Neural cell (in vitro differentiated cells): ENCODE data around the gene CARD19. TPM values are rescaled to one million over a fixed set of nuclear protein-coding genes. Genes with fewer than 3 reads are reported as not detected.

Source experiments
- H2AFZ ChIP-seq: fragments of 200-600, 300-800 bp; sonication (generic), shearing (Covaris generic); 2 replicates; pipeline ENCODE4 v1.6.0; 2014; ENCODE audit warnings: low read depth, mild to moderate bottlenecking, antibody characterized with exemption, low read length, moderate library complexity
- H3F3A ChIP-seq: fragments of 200-600 bp; shearing (Covaris generic); 2 replicates; pipeline ENCODE4 v1.6.1; 2016; ENCODE audit warnings: mild to moderate bottlenecking, moderate library complexity, mixed read lengths, antibody characterized with exemption, low read length; ENCODE audit not compliant: insufficient read depth, poor library complexity, severe bottlenecking
- H3K27ac ChIP-seq: fragments of 200-600, 300-800 bp; sonication (generic), shearing (Covaris generic); 2 replicates; pipeline ENCODE4 v1.5.1; 2014; ENCODE audit warnings: mild to moderate bottlenecking, low read length, moderate library complexity
- H3K27me3 ChIP-seq: fragments of 300-800, 200-600 bp; sonication (generic), shearing (Covaris generic); 2 replicates; pipeline ENCODE4 v1.6.0; 2014; ENCODE audit warnings: mild to moderate bottlenecking, low read depth, low read length, moderate library complexity; ENCODE audit not compliant: insufficient read depth
- H3K36me3 ChIP-seq: fragments of 300-800, 200-600 bp; sonication (generic), shearing (Covaris generic); 2 replicates; pipeline ENCODE4 v1.5.1; 2014; ENCODE audit warnings: mild to moderate bottlenecking, antibody characterized with exemption, low read length, moderate library complexity; ENCODE audit not compliant: insufficient read depth
- H3K4me2 ChIP-seq: fragments of 300-800, 200-600 bp; sonication (generic), shearing (Covaris generic); 2 replicates; pipeline ENCODE4 v1.6.0; 2014; ENCODE audit warnings: mild to moderate bottlenecking, low read length
- H3K4me3 ChIP-seq: fragments of 300-800, 200-600 bp; sonication (generic), shearing (Covaris generic); 2 replicates; pipeline ENCODE4 v1.5.1; 2014; ENCODE audit warnings: mild to moderate bottlenecking, low read length, moderate library complexity
- H3K79me2 ChIP-seq: fragments of 200-600 bp; shearing (Covaris generic); replicated peaks from 2 replicates; pipeline ENCODE4 v1.6.0; 2014; ENCODE audit warnings: mild to moderate bottlenecking, low read length, moderate library complexity; ENCODE audit not compliant: insufficient read depth
- H3K9ac ChIP-seq: fragments of 300-800, 200-600 bp; sonication (generic), shearing (Covaris generic); 2 replicates; pipeline ENCODE4 v1.6.1; 2016; ENCODE audit warnings: mild to moderate bottlenecking, low read length, mixed read lengths
- H3K9me2 ChIP-seq: fragments of 200-600 bp; shearing (Covaris generic); 2 replicates; pipeline ENCODE4 v1.6.1; 2016; ENCODE audit warnings: mild to moderate bottlenecking, low read length, mixed read lengths; ENCODE audit not compliant: insufficient read depth
- H3K9me3 ChIP-seq: fragments of 200-600, 300-800 bp; sonication (generic), shearing (Covaris generic); 2 replicates; pipeline ENCODE4 v1.6.1; 2016; ENCODE audit warnings: mild to moderate bottlenecking, mixed run types, low read length, moderate library complexity, mixed read lengths
- H4K20me1 ChIP-seq: fragments of 200-600 bp; shearing (Covaris generic); 2 replicates; pipeline ENCODE4 v1.6.1; 2016; ENCODE audit warnings: mild to moderate bottlenecking, mixed run types; ENCODE audit not compliant: insufficient read depth
- CTCF ChIP-seq: fragments of 450-650 bp; IDR thresholded peaks from 2 replicates; pipeline ENCODE4 v1.5.1; 2014; ENCODE audit warnings: antibody characterized with exemption, mild to moderate bottlenecking, moderate library complexity; ENCODE audit not compliant: poor library complexity, severe bottlenecking
- EP300 ChIP-seq: fragments of 450-650 bp; conservative IDR thresholded peaks from 2 replicates; pipeline ENCODE4 v1.6.1; 2014; ENCODE audit warnings: antibody characterized with exemption, mild to moderate bottlenecking, moderate library complexity; ENCODE audit not compliant: poor library complexity, severe bottlenecking
- EZH2 ChIP-seq: fragments of 200-600, 300-800 bp; shearing (Covaris generic), sonication (generic); IDR thresholded peaks from 2 replicates; pipeline ENCODE4 v1.6.1; 2014; ENCODE audit warnings: antibody characterized with exemption, low read length, borderline replicate concordance, mild to moderate bottlenecking; ENCODE audit not compliant: insufficient read depth, poor library complexity, severe bottlenecking
- MXI1 ChIP-seq: fragments of 450-650 bp; conservative IDR thresholded peaks from 2 replicates; pipeline ENCODE4 v1.6.1; 2014; ENCODE audit warnings: antibody characterized with exemption, mild to moderate bottlenecking; ENCODE audit not compliant: poor library complexity, severe bottlenecking
- POLR2AphosphoS5 ChIP-seq: IDR thresholded peaks from 2 replicates; pipeline ENCODE4 v1.6.1; 2012
- RAD21 ChIP-seq: fragments of 450-650 bp; conservative IDR thresholded peaks from 2 replicates; pipeline ENCODE4 v1.6.1; 2014; ENCODE audit warnings: antibody characterized with exemption, mild to moderate bottlenecking, moderate library complexity
- REST ChIP-seq: IDR thresholded peaks from 2 replicates; pipeline ENCODE4 v1.6.1; 2012; ENCODE audit warnings: borderline replicate concordance
- SMC3 ChIP-seq: fragments of 450-650 bp; conservative IDR thresholded peaks from 2 replicates; pipeline ENCODE4 v1.6.1; 2014; ENCODE audit warnings: antibody characterized with exemption, mild to moderate bottlenecking, moderate library complexity; ENCODE audit not compliant: poor library complexity
- TAF1 ChIP-seq: IDR thresholded peaks from 2 replicates; pipeline ENCODE4 v1.6.1; 2012; ENCODE audit warnings: low read depth
- polyA plus RNA-seq: library from polyadenylated mRNA; depleted of rRNA; stranded (reverse); fragments of >200 nt; gene quantifications from 2 replicates; pipeline ENCODE4 v1.2.3, GENCODE V29; 2014

Gene CARD19
- polyA plus RNA-seq, 1 donor from 2014 or later, result 66.7 TPM

- Histone ChIP-seq H3K36me3 (no peaks in the 10 kb centered on the region), H3K27ac (no peak overlapping the region)
Observed at GRCh38 chr9:93121316-93122241, 25.6 kb downstream of the CARD19 start.

More at GRCh38 chr9:93121316-93122241, 25.6 kb downstream of the CARD19 start:
- no peaks in the 10 kb centered on the region for H4K20me1 ChIP-seq
- no peaks in the 10 kb centered on the region for H3K79me2 ChIP-seq
- no peaks in the 10 kb centered on the region for H3K9me3 ChIP-seq
- no peaks in the 10 kb centered on the region for H3F3A ChIP-seq
- TF ChIP-seq EZH2 (no peak), REST (no peak), TAF1 (no peak), MXI1 (no peak), SMC3 (no peak), EP300 (no peak), POLR2AphosphoS5 (no peak), CTCF (no peak), RAD21 (no peak)
- H3K9me2 ChIP-seq, result no peaks in the 10 kb centered on the region
- H3K27me3 ChIP-seq, result no peaks in the 10 kb centered on the region
- no peak overlapping the region for H3K4me3 ChIP-seq
- H3K9ac ChIP-seq, result no peak overlapping the region
- no peak overlapping the region for H2AFZ ChIP-seq
- no peak overlapping the region for H3K4me2 ChIP-seq
